Measurements from ENCODE around the gene NDST1.

DNA sequence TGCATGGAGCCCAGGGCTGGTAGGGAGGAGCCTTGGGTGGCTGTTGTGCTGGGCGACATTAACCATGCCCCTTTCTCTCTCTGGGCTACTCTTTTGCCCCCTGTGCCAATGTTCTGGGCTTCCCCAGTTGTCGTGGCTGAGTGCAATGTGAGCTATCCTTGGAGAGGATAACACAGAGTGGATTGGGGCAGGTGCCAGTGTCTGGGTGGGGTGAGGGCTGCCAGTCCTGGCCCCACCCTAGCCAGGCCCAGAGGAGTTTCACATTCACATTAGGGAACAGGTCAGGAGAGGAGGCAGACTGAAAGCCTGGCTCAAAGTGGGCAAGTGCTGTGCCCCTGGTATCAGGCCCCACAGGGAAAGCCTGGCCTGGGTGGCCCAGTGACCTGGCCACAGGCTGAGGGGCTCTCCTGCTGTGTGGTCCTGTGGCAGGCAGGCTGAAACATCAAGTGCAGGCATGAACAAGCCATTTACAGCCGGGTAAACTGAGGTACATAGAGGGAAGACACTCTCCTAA lies 7.5 kb upstream of the NDST1 start:
- TF ChIP-seq, protein P1, sequence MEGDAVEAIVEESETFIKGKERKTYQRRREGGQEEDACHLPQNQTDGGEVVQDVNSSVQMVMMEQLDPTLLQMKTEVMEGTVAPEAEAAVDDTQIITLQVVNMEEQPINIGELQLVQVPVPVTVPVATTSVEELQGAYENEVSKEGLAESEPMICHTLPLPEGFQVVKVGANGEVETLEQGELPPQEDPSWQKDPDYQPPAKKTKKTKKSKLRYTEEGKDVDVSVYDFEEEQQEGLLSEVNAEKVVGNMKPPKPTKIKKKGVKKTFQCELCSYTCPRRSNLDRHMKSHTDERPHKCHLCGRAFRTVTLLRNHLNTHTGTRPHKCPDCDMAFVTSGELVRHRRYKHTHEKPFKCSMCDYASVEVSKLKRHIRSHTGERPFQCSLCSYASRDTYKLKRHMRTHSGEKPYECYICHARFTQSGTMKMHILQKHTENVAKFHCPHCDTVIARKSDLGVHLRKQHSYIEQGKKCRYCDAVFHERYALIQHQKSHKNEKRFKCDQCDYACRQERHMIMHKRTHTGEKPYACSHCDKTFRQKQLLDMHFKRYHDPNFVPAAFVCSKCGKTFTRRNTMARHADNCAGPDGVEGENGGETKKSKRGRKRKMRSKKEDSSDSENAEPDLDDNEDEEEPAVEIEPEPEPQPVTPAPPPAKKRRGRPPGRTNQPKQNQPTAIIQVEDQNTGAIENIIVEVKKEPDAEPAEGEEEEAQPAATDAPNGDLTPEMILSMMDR (IDR thresholded peaks at IDR 0.05), result no peak
- TF ChIP-seq, protein P2, sequence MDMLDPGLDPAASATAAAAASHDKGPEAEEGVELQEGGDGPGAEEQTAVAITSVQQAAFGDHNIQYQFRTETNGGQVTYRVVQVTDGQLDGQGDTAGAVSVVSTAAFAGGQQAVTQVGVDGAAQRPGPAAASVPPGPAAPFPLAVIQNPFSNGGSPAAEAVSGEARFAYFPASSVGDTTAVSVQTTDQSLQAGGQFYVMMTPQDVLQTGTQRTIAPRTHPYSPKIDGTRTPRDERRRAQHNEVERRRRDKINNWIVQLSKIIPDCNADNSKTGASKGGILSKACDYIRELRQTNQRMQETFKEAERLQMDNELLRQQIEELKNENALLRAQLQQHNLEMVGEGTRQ (IDR thresholded peaks at IDR 0.05), result no peak
- TF ChIP-seq ESRRA (IDR thresholded peaks at IDR 0.05; ENCODE audit: borderline replicate concordance, low read length) (no peak), POLR2A (IDR thresholded peaks at IDR 0.05; ENCODE audit: low read length) (no peak), SREBF2 (IDR thresholded peaks at IDR 0.05) (no peak), SMC3 (IDR thresholded peaks at IDR 0.05) (no peak), RCOR1 (IDR thresholded peaks at IDR 0.05; ENCODE audit: low read depth, low read length) (no peak), CEBPB (IDR thresholded peaks at IDR 0.05) (no peak), CHD2 (IDR thresholded peaks at IDR 0.05; ENCODE audit: low read length, partially characterized antibody) (no peak), MAZ (IDR thresholded peaks at IDR 0.05; ENCODE audit: borderline replicate concordance, low read depth, low read length) (no peak), ZC3H11A (IDR thresholded peaks at IDR 0.05) (no peak), ZNF302 (CRISPR knock-in tag; IDR thresholded peaks at IDR 0.05) (no peak)
- TF ChIP-seq, protein P3, sequence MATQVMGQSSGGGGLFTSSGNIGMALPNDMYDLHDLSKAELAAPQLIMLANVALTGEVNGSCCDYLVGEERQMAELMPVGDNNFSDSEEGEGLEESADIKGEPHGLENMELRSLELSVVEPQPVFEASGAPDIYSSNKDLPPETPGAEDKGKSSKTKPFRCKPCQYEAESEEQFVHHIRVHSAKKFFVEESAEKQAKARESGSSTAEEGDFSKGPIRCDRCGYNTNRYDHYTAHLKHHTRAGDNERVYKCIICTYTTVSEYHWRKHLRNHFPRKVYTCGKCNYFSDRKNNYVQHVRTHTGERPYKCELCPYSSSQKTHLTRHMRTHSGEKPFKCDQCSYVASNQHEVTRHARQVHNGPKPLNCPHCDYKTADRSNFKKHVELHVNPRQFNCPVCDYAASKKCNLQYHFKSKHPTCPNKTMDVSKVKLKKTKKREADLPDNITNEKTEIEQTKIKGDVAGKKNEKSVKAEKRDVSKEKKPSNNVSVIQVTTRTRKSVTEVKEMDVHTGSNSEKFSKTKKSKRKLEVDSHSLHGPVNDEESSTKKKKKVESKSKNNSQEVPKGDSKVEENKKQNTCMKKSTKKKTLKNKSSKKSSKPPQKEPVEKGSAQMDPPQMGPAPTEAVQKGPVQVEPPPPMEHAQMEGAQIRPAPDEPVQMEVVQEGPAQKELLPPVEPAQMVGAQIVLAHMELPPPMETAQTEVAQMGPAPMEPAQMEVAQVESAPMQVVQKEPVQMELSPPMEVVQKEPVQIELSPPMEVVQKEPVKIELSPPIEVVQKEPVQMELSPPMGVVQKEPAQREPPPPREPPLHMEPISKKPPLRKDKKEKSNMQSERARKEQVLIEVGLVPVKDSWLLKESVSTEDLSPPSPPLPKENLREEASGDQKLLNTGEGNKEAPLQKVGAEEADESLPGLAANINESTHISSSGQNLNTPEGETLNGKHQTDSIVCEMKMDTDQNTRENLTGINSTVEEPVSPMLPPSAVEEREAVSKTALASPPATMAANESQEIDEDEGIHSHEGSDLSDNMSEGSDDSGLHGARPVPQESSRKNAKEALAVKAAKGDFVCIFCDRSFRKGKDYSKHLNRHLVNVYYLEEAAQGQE (IDR thresholded peaks at IDR 0.05), result no peak
